ENCODE measurements around the gene NUDT22.

NUDT22 gene

GRCh38 chr11:64206457-64207255 lies 19.4 kb upstream of the NUDT22 start, which contains the start of gene FERMT3:
FERMT3 (plus strand) TSS chr11:64206721; CDS start chr11:64207365, 644 bp downstream.
- DNase-seq (ENCODE audit: low read depth in 2 of 3, low spot score in 2 of 3): peak in 2 of 3 experiments; percentile 52 to 63

GRCh38 chr11:64207256-64208085 lies 18.6 kb upstream of the NUDT22 start:
- DNase-seq (ENCODE audit: low read depth in 2 of 3, low spot score in 2 of 3): peak in 2 of 3 experiments; percentile 61 to 79

GRCh38 chr11:64208086-64208795 lies 17.8 kb upstream of the NUDT22 start:
- no peak for DNase-seq (ENCODE audit: low read depth in 2 of 3, low spot score in 2 of 3)

GRCh38 chr11:64208796-64209562 lies 17.1 kb upstream of the NUDT22 start:
- DNase-seq (ENCODE audit: low read depth in 2 of 3, low spot score in 2 of 3): no peak

GRCh38 chr11:64209563-64209843 lies 16.6 kb upstream of the NUDT22 start:
- no peak for DNase-seq (ENCODE audit: low read depth in 2 of 3, low spot score in 2 of 3)

- DNase-seq (ENCODE audit: low read depth in 2 of 3, low spot score in 2 of 3): no peak
Observed at GRCh38 chr11:64210301-64211020, 15.6 kb upstream of the NUDT22 start.

GRCh38 chr11:64211181-64211872 lies 14.7 kb upstream of the NUDT22 start:
- DNase-seq (ENCODE audit: low read depth in 2 of 3, low spot score in 2 of 3): no peak

- no peak for DNase-seq (ENCODE audit: low read depth in 2 of 3, low spot score in 2 of 3)
Observed at GRCh38 chr11:64216879-64217278, 9.2 kb upstream of the NUDT22 start.

- no peak for DNase-seq (ENCODE audit: low read depth in 2 of 3, low spot score in 2 of 3)
Observed at GRCh38 chr11:64218628-64219353, 7.3 kb upstream of the NUDT22 start.

- DNase-seq (ENCODE audit: low read depth in 2 of 3, low spot score in 2 of 3): no peak
Observed at GRCh38 chr11:64219354-64219684, 6.8 kb upstream of the NUDT22 start.

- no peak for DNase-seq (ENCODE audit: low read depth in 2 of 3, low spot score in 2 of 3)
Observed at GRCh38 chr11:64219755-64220154, 6.3 kb upstream of the NUDT22 start.

- DNase-seq (ENCODE audit: low read depth in 2 of 3, low spot score in 2 of 3): no peak
Observed at GRCh38 chr11:64220271-64220670, 5.8 kb upstream of the NUDT22 start.

GRCh38 chr11:64220798-64221197 lies 5.3 kb upstream of the NUDT22 start:
- DNase-seq (ENCODE audit: low read depth in 2 of 3, low spot score in 2 of 3): no peak

- DNase-seq (ENCODE audit: low read depth in 2 of 3, low spot score in 2 of 3): no peak
Observed at GRCh38 chr11:64222651-64223000, 3.4 kb upstream of the NUDT22 start.

GRCh38 chr11:64223001-64223651 lies 2.9 kb upstream of the NUDT22 start:
- no peak for DNase-seq (ENCODE audit: low read depth in 2 of 3, low spot score in 2 of 3)

GRCh38 chr11:64224151-64224890 lies 1.8 kb upstream of the NUDT22 start:
- no peak for DNase-seq (ENCODE audit: low read depth in 2 of 3, low spot score in 2 of 3)

GRCh38 chr11:64224891-64225607 lies 1.0 kb upstream of the NUDT22 start:
- no peak for DNase-seq (ENCODE audit: low read depth in 2 of 3, low spot score in 2 of 3)

Data from activated CD8-positive, alpha-beta memory T cell treated with anti-CD3 and anti-CD28 coated beads for 48 hours (primary cell).